Panc1 (cell line): ENCODE measurements around the gene SLC4A2.

ENCODE experiments used
- CTCF ChIP-seq: fragments of 450-650 bp; IDR thresholded peaks from 2 replicates; pipeline ENCODE4 v1.5.1; 2017; ENCODE audit warnings: mild to moderate bottlenecking
- POLR2AphosphoS5 ChIP-seq: IDR thresholded peaks from 2 replicates; pipeline ENCODE4 v1.6.1; 2012; ENCODE audit warnings: mild to moderate bottlenecking, low read depth, low read length, moderate library complexity
- SIN3A ChIP-seq: IDR thresholded peaks from 2 replicates; pipeline ENCODE4 v1.6.1; 2012; ENCODE audit warnings: low read depth, mild to moderate bottlenecking, low read length, moderate library complexity, borderline replicate concordance; ENCODE audit not compliant: insufficient read depth
- TF ChIP-seq, protein P1 (sequence below), 2 experiments: IDR thresholded peaks; 2 replicates each; pipeline ENCODE4 v1.6.1; 2011 to 2012; ENCODE audit warnings: low read depth in 2 of 2, control low read depth in 1 of 2, low read length in 1 of 2, mild to moderate bottlenecking in 1 of 2, moderate library complexity in 1 of 2; ENCODE audit not compliant: insufficient read depth in 1 of 2

DNA sequence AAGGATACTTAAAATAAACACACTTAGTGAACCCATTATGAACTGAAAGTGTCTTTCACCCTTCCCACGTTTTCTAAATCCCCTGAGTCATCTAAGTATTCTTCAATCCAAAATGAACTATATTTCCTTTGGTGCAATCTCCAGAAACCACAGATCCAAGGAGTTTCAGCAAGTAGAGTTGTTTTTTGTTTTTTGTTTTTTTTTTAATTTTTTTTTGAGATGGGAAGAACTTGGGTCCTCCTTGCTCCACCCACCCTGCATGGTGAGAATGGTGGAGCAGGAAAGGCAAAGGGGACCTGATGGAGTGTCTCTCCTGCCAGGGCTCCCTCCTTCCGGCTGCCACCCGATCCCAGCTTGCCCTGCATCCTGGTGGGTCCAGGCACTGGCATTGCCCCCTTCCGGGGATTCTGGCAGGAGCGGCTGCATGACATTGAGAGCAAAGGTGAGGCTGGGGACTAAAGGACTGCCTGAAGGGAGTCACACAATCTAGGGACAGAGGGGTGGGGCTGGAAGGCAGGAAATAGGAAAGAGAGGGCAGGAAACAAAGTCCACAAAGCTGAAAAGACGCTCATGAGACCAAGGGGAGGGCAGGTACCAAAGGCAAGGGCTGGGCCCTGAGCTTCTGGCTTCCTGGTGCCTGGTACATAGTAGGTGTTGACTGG, 47.2 kb upstream of the SLC4A2 start:
- TF ChIP-seq CTCF (no peak), SIN3A (no peak), POLR2AphosphoS5 (no peak)
- TF ChIP-seq, protein P1, sequence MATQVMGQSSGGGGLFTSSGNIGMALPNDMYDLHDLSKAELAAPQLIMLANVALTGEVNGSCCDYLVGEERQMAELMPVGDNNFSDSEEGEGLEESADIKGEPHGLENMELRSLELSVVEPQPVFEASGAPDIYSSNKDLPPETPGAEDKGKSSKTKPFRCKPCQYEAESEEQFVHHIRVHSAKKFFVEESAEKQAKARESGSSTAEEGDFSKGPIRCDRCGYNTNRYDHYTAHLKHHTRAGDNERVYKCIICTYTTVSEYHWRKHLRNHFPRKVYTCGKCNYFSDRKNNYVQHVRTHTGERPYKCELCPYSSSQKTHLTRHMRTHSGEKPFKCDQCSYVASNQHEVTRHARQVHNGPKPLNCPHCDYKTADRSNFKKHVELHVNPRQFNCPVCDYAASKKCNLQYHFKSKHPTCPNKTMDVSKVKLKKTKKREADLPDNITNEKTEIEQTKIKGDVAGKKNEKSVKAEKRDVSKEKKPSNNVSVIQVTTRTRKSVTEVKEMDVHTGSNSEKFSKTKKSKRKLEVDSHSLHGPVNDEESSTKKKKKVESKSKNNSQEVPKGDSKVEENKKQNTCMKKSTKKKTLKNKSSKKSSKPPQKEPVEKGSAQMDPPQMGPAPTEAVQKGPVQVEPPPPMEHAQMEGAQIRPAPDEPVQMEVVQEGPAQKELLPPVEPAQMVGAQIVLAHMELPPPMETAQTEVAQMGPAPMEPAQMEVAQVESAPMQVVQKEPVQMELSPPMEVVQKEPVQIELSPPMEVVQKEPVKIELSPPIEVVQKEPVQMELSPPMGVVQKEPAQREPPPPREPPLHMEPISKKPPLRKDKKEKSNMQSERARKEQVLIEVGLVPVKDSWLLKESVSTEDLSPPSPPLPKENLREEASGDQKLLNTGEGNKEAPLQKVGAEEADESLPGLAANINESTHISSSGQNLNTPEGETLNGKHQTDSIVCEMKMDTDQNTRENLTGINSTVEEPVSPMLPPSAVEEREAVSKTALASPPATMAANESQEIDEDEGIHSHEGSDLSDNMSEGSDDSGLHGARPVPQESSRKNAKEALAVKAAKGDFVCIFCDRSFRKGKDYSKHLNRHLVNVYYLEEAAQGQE (IDR thresholded peaks at IDR 0.05; ENCODE audit: insufficient read depth in 1 of 2, low read depth in 2 of 2, low read length in 1 of 2): no peak
